K562 (cell line): Measurements from ENCODE around the gene KCND2. TPM values are rescaled to one million over a fixed set of nuclear protein-coding genes. Genes with fewer than 3 reads are reported as not detected.

Experiments
- ATAC-seq: fragments of 200-7000 bp; cut with Tn5 transposase; 3 replicates; pipeline ENCODE4 v1.9.1; 2020; ENCODE audit warnings: moderate library complexity
- BruUV-seq: library from RNA; stranded (reverse); fragments of 400-500 nt; replicated peaks from 2 replicates; lab custom pipeline; 2021; lab: Mats Ljungman, UMichigan
- CTCF ChIA-PET: fragments of 300-600 bp; formaldehyde crosslinking; extraction: SDS; loops from one replicate; lab custom pipeline; 2021; ENCODE audit warnings: low intra/inter-chr PET ratio; lab: Yijun Ruan, JAX
- POLR2A ChIA-PET: fragments of 300-600, 350-650 bp; sonication (Branson Sonifier 250); formaldehyde crosslinking; extraction: SDS; loops from one replicate; lab custom pipeline; 2021; ENCODE audit warnings: antibody characterized with exemption, inconsistent platforms; lab: Yijun Ruan, JAX
- DNase-seq, 4 experiments: peaks; one replicate each; pipeline versions ENCODE4 v3.0.0 to v3.0.0-alpha.2; 2011 to 2018; ENCODE audit warnings: low spot score in 3 of 4, mixed read lengths in 3 of 4; ENCODE audit errors: extremely low read depth in 1 of 4
- FAIRE-seq: peaks from 2 replicates; lab custom pipeline; 2011; peaks lifted over from hg19 to GRCh38; lab: Jason Lieb, UNC
- H2AFZ ChIP-seq: 2 replicates; pipeline ENCODE4 v1.6.0; 2011; ENCODE audit warnings: low read depth, low read length, control low read depth, inconsistent platforms
- H3K27ac ChIP-seq: fragments of 200-600 bp; 3 replicates; pipeline ENCODE4 v1.8.0; 2011; ENCODE audit warnings: low read depth, mild to moderate bottlenecking, control low read depth, inconsistent platforms, low read length, moderate library complexity, mixed read lengths; ENCODE audit errors: extremely low read depth
- H3K27me3 ChIP-seq, 2 experiments: fragments of 300-600 bp in 1 of 2; 2 replicates in 1 of 2; 3 replicates in 1 of 2; pipeline versions ENCODE4 v1.6.0 to v1.8.0; 2011; ENCODE audit warnings: inconsistent platforms in 2 of 2, low read length in 2 of 2, mild to moderate bottlenecking in 1 of 2, mixed read lengths in 1 of 2, moderate library complexity in 1 of 2; ENCODE audit not compliant: control insufficient read depth in 2 of 2, insufficient read depth in 2 of 2
- H3K36me3 ChIP-seq: fragments of 300-600 bp; 3 replicates; pipeline ENCODE4 v1.8.0; 2011; ENCODE audit warnings: mild to moderate bottlenecking, low read length, inconsistent platforms; ENCODE audit not compliant: control insufficient read depth, insufficient read depth
- H3K4me1 ChIP-seq, 2 experiments: fragments of 200-600 bp in 1 of 2; replicated peaks in 1 of 2; 2 replicates in 1 of 2; 3 replicates in 1 of 2; pipeline versions ENCODE4 v1.5.1 to v1.8.0; 2011; ENCODE audit warnings: inconsistent platforms in 2 of 2, low read length in 2 of 2, mild to moderate bottlenecking in 1 of 2, mixed read lengths in 1 of 2, moderate library complexity in 1 of 2; ENCODE audit not compliant: control insufficient read depth in 2 of 2, insufficient read depth in 2 of 2
- H3K4me2 ChIP-seq: 2 replicates; pipeline ENCODE4 v1.6.1; 2011; ENCODE audit warnings: low read length, control low read depth, inconsistent platforms, mixed read lengths; ENCODE audit not compliant: insufficient read depth
- H3K4me3 ChIP-seq: fragments of 200-600 bp; sonication (generic), shearing (Covaris generic); 2 replicates; pipeline ENCODE4 v1.5.1; 2016; ENCODE audit warnings: control low read depth, inconsistent platforms
- H3K79me2 ChIP-seq: fragments of 200-600 bp; 3 replicates; pipeline ENCODE4 v1.8.0; 2011; ENCODE audit warnings: low read length, inconsistent platforms; ENCODE audit not compliant: control insufficient read depth, insufficient read depth
- H3K9ac ChIP-seq, 2 experiments: 2 replicates each; pipeline versions ENCODE4 v1.6.0 to v1.6.1; 2011; ENCODE audit warnings: low read depth in 2 of 2, low read length in 2 of 2, control low read depth in 1 of 2, inconsistent platforms in 1 of 2, mild to moderate bottlenecking in 1 of 2, mixed read lengths in 1 of 2; ENCODE audit not compliant: insufficient read depth in 1 of 2
- H3K9me1 ChIP-seq: one replicate; pipeline ENCODE4 v1.6.0; 2011; ENCODE audit warnings: inconsistent platforms, mild to moderate bottlenecking, low read length, moderate library complexity; ENCODE audit not compliant: control insufficient read depth, insufficient read depth
- H3K9me3 ChIP-seq: replicated peaks from 2 replicates; pipeline ENCODE4 v1.5.1; 2011; ENCODE audit warnings: low read depth, low read length, inconsistent platforms; ENCODE audit not compliant: control insufficient read depth, insufficient read depth
- H4K20me1 ChIP-seq: replicated peaks from 2 replicates; pipeline ENCODE4 v1.6.1; 2011; ENCODE audit warnings: low read length, inconsistent platforms, mixed read lengths; ENCODE audit not compliant: control insufficient read depth, insufficient read depth
- ATF1 ChIP-seq, 2 experiments: fragments of 450-650 bp in 1 of 2; IDR thresholded peaks; 2 replicates each; pipeline ENCODE4 v1.6.1; 2016; ENCODE audit warnings: missing compliant biosample characterization in 1 of 2, missing genetic modification characterization in 1 of 2
- DMBX1 ChIP-seq: fragments of 250-450 bp; sonication (Bioruptor Pico); IDR thresholded peaks from 2 replicates; pipeline ENCODE4 v1.8.0; 2022; ENCODE audit warnings: inconsistent platforms, mild to moderate bottlenecking, moderate library complexity, borderline replicate concordance
- HDAC6 ChIP-seq: IDR thresholded peaks from 2 replicates; pipeline ENCODE4 v1.6.1; 2012; ENCODE audit warnings: low read depth, mild to moderate bottlenecking, control low read depth, inconsistent platforms, low read length, moderate library complexity
- MEF2A ChIP-seq: IDR thresholded peaks from 2 replicates; pipeline ENCODE4 v1.6.1; 2011; ENCODE audit warnings: low read depth, mild to moderate bottlenecking, low read length, moderate library complexity; ENCODE audit not compliant: control insufficient read depth
- MEIS2 ChIP-seq: fragments of 450-650 bp; IDR thresholded peaks from 2 replicates; pipeline ENCODE4 v1.6.1; 2014; ENCODE audit warnings: mild to moderate bottlenecking; ENCODE audit not compliant: partially characterized antibody
- MTF1 ChIP-seq: fragments of 250-450 bp; sonication (Bioruptor Pico); IDR thresholded peaks from 2 replicates; pipeline ENCODE4 v1.9.0; 2021; ENCODE audit warnings: moderate library complexity, mild to moderate bottlenecking, inconsistent platforms, borderline replicate concordance
- NCOR1 ChIP-seq: fragments of 450-650 bp; IDR thresholded peaks from 2 replicates; pipeline ENCODE4 v1.6.1; 2016; ENCODE audit warnings: mild to moderate bottlenecking, moderate library complexity
- NFATC3 ChIP-seq: fragments of 450-650 bp; IDR thresholded peaks from 2 replicates; pipeline ENCODE4 v1.6.1; 2017; ENCODE audit warnings: mild to moderate bottlenecking
- PRPF4 ChIP-seq: fragments of 200-400 bp; formaldehyde crosslinking; IDR thresholded peaks from one replicate; pipeline ENCODE4 v1.6.1; 2017; ENCODE audit warnings: low read length, low read depth, mild to moderate bottlenecking; ENCODE audit not compliant: insufficient read depth, poor library complexity, severe bottlenecking
- SMARCA4 ChIP-seq: fragments of 450-650 bp; IDR thresholded peaks from 2 replicates; pipeline ENCODE4 v1.6.1; 2016
- ZBED1 ChIP-seq: IDR thresholded peaks from 2 replicates; pipeline ENCODE4 v1.6.1; 2014
- ZNF124 ChIP-seq: sonication (generic); formaldehyde crosslinking; IDR thresholded peaks from 2 replicates; pipeline ENCODE4 v1.8.1; 2022; ENCODE audit warnings: missing genetic modification reagents
- ZNF507 ChIP-seq: conservative IDR thresholded peaks from 2 replicates; pipeline ENCODE4 v1.6.1; 2017; ENCODE audit warnings: missing genetic modification characterization, missing compliant biosample characterization
- WGBS: fragments of 100-300 bp; shearing (Covaris generic); methylation state at CpG from one replicate; pipeline ENCODE4 v1.1.6; 2016; ENCODE audit warnings: low coverage, mixed read lengths; ENCODE audit not compliant: insufficient coverage; ENCODE audit errors: missing lambda C conversion rate; 5-methylcytosine and 5-hydroxymethylcytosine counted together
- in situ Hi-C: fragments of 300-500 bp; cut with MboI; formaldehyde crosslinking; loops from 4 replicates; pipeline ENCODE4 v1.15.0; 2018; ENCODE audit warnings: inconsistent platforms, mixed read lengths
- intact Hi-C: fragments of 100-400 bp; cut with micrococcal nuclease; formaldehyde crosslinking; loops from 2 replicates; pipeline ENCODE4 v1.14.2; 2022
- polyA plus RNA-seq, 8 experiments: library from polyadenylated mRNA; depleted of rRNA in 4 of 8; stranded (reverse) in 5 of 8; unstranded in 3 of 8; fragments of >200 nt; fragmentation: Nextera tagmentation in 2 of 8; fragmentation: Illumina TruSeq in 1 of 8; extraction: Ambion mirVana in 2 of 8; extraction: Trizol in 1 of 8; gene quantifications; 2 replicates each; pipeline versions ENCODE4 v1.2.1 to v1.2.3, GENCODE V29; 2011 to 2014; ENCODE audit warnings: inconsistent platforms in 1 of 8, missing spikeins in 1 of 8
- total RNA-seq, 7 experiments: library from RNA; depleted of rRNA in 6 of 7; stranded (reverse); fragments of >200 nt in 6 of 7; fragmentation: Illumina TruSeq in 2 of 7; extraction: Trizol in 2 of 7; gene quantifications; 2 replicates each; pipeline versions ENCODE4 v1.2.1 to v1.2.3, GENCODE V29; 2011 to 2021; ENCODE audit warnings: low replicate concordance in 1 of 7
- TF ChIP-seq, protein P1 (sequence below): IDR thresholded peaks from 2 replicates; pipeline ENCODE4 v1.6.1; 2016; ENCODE audit warnings: missing genetic modification characterization, missing compliant biosample characterization
- TF ChIP-seq, protein P2 (sequence below), 2 experiments: fragments of 450-650 bp; formaldehyde crosslinking in 1 of 2; IDR thresholded peaks; 2 replicates each; pipeline versions ENCODE4 v1.4.0 to v1.6.1; 2014 to 2020; ENCODE audit warnings: mild to moderate bottlenecking in 2 of 2, borderline replicate concordance in 1 of 2, low read depth in 1 of 2

KCND2 gene
- total and polyA plus RNA-seq, 9 of the 15 experiments (the other 6 are each of a cell fraction or from before 2014, with no cell fraction given): 0.03 to 0.12 TPM; not detected in 7

GRCh38 chr7:120334475-120334874, 61.5 kb downstream of the KCND2 start:
- Histone ChIP-seq H3K27ac (no peak overlapping the region), H3K36me3 (no peaks in the 10 kb centered on the region), H3K4me1 (no peaks in the 10 kb centered on the region), H3K79me2 (no peaks in the 10 kb centered on the region), H3K9me3 (no peaks in the 10 kb centered on the region), H3K9me1 (no peaks in the 10 kb centered on the region), H3K9ac (no peak overlapping the region), H3K4me3 (no peak overlapping the region), H3K4me2 (no peak overlapping the region), H2AFZ (no peak overlapping the region), H3K27me3 (no peaks in the 10 kb centered on the region), H4K20me1 (no peaks in the 10 kb centered on the region)
- intact Hi-C loops (no loop called here), in situ Hi-C loops (loop anchor here (10.0 kb wide), 1 partner anchor 1860 kb away; no protein-coding TSS in a partner anchor)
- ATAC-seq (no peak), FAIRE-seq (no peak), DNase-seq (no peak)
- ChIA-PET CTCF (no interaction called here), POLR2A (no interaction called here)
- WGBS: 3% methylated on average over 1 of the region's 1 CpG
- BruUV-seq: no TSS peak
- no peak for TF ChIP-seq MEIS2
- TF ChIP-seq MEF2A: no peak
- TF ChIP-seq, protein P1, sequence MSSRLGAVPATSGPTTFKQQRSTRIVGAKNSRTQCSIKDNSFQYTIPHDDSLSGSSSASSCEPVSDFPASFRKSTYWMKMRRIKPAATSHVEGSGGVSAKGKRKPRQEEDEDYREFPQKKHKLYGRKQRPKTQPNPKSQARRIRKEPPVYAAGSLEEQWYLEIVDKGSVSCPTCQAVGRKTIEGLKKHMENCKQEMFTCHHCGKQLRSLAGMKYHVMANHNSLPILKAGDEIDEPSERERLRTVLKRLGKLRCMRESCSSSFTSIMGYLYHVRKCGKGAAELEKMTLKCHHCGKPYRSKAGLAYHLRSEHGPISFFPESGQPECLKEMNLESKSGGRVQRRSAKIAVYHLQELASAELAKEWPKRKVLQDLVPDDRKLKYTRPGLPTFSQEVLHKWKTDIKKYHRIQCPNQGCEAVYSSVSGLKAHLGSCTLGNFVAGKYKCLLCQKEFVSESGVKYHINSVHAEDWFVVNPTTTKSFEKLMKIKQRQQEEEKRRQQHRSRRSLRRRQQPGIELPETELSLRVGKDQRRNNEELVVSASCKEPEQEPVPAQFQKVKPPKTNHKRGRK (tag): no peak
- no peak for TF ChIP-seq NFATC3
- TF ChIP-seq NCOR1: no peak
- no peak for TF ChIP-seq DMBX1 (CRISPR knock-in tag)
- TF ChIP-seq MTF1: no peak
- no peak for TF ChIP-seq SMARCA4
- TF ChIP-seq ATF1 (CRISPR knock-in tag; IDR thresholded peaks at IDR 0.05): no peak
- TF ChIP-seq ATF1 (tag; IDR thresholded peaks at IDR 0.05): no peak
- TF ChIP-seq ZNF124 (CRISPR knock-in tag): no peak
- TF ChIP-seq HDAC6: no peak
- no peak for TF ChIP-seq ZBED1
- TF ChIP-seq ZNF507 (tag): no peak
- no peak for TF ChIP-seq PRPF4
- TF ChIP-seq, protein P2, sequence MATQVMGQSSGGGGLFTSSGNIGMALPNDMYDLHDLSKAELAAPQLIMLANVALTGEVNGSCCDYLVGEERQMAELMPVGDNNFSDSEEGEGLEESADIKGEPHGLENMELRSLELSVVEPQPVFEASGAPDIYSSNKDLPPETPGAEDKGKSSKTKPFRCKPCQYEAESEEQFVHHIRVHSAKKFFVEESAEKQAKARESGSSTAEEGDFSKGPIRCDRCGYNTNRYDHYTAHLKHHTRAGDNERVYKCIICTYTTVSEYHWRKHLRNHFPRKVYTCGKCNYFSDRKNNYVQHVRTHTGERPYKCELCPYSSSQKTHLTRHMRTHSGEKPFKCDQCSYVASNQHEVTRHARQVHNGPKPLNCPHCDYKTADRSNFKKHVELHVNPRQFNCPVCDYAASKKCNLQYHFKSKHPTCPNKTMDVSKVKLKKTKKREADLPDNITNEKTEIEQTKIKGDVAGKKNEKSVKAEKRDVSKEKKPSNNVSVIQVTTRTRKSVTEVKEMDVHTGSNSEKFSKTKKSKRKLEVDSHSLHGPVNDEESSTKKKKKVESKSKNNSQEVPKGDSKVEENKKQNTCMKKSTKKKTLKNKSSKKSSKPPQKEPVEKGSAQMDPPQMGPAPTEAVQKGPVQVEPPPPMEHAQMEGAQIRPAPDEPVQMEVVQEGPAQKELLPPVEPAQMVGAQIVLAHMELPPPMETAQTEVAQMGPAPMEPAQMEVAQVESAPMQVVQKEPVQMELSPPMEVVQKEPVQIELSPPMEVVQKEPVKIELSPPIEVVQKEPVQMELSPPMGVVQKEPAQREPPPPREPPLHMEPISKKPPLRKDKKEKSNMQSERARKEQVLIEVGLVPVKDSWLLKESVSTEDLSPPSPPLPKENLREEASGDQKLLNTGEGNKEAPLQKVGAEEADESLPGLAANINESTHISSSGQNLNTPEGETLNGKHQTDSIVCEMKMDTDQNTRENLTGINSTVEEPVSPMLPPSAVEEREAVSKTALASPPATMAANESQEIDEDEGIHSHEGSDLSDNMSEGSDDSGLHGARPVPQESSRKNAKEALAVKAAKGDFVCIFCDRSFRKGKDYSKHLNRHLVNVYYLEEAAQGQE (IDR thresholded peaks at IDR 0.05; ENCODE audit: borderline replicate concordance): no peak
- TF ChIP-seq, protein P2 (CRISPR knock-in tag; IDR thresholded peaks at IDR 0.05; ENCODE audit: low read depth): no peak
